ENCODE results near the gene RNASEH2A.

Gene RNASEH2A

DNA sequence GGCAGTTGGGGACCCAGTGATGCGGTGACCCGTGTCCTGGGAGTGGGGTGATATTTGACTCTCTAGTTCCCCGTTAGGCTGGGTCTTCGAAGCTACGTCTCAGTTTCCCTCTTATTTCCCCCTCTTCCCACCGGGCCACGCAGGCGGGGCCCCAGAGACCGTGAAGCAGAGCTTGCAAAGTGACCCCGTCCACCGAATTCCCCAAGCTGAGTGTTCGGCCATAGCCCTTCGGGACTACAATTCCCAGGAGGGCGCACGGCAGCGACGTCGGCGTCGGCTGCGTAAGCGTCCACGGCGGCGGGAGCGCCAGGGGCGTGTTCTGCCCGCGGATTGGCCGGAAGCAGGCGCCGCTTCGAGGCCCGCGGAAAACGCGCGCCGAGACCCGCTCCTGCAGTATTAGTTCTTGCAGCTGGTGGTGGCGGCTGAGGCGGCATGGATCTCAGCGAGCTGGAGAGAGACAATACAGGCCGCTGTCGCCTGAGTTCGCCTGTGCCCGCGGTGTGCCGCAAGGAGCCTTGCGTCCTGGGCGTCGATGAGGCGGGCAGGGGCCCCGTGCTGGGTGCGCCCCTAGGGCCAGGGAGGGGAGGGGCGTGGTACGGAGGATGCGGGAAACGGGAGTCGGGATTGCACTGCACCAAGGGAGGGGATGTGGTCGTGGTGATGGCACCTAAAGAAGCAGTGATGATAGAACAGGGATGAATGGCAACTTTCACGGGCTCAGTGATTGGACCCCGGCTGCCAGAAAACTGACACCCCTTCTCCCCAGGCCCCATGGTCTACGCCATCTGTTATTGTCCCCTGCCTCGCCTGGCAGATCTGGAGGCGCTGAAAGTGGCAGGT, at the start of gene RNASEH2A:
TSS of gene RNASEH2A (plus strand) at position 343 of the 840 bp plus-strand sequence. CDS start at position 433, 90 bp downstream.
- DNase-seq, result peak; percentile 88

- DNase-seq, result peak; percentile 69
Observed at GRCh38 chr19:12757544-12758274, 48.7 kb upstream of the RNASEH2A start.

DNA sequence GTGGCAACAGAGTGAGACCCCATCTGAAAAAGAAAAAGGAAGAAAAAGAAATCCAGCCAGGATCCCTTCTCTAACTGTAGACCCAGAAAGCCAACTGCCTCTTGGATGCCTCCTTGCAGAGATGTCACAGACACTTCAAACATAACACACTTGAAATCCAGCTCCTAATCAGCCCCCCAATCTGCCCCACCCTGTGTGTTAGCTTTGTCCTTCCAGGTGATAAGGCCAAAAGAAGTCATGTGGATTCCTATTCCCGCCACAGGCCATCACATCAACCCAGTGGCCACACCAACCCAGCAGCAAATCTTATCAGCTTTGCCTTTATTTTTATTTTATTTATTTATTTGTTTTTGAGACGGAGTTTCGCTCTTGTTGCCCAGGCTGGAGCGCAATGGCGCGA, 46.7 kb upstream of the RNASEH2A start:
- DNase-seq, result no peak

GRCh38 chr19:12763100-12763499, 43.3 kb upstream of the RNASEH2A start:
- DNase-seq, result no peak

DNA sequence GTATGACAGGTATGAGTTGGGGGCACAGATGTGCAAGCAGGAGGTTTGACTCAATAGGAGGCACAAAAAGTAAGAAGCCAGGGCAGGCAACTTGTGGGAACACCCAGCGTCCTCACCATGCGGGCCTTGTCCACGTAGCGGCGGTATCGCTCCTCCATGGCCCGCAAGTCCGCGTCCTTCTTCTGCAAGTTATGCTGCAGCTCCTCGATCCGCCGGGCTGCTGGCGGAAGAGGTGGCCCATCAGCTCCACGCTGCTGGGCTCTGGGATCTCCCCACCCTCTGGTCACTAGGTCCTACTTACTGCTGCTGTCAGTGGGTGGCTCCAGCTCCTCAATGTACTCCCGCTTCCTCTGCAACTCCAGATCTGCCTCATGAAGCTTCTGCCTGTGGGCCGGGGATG, 41.7 kb upstream of the RNASEH2A start:
- no peak for DNase-seq

DNA sequence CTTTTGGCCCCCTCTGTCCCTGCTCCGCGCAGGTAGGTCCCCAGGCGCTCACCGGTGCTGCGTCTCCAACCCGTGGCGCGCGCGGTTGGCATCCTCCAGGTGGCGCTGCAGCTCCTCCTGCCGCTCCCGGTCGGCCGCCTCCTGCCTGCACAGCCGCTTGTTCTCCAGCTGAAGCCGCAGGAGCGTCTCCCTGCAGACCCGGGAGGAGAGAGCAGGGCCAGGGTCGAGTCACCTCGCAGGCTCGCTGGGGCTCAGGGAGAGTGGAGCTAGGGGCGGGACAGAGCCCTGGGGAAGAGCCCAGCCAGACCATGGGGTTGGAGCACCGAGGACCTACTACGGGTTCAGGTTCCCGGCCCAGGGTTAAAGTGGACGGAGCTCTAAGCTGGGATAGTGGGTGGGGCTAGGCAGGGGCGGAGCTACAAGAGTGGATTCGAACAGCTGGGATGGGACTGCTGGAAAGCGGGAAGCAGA, 40.3 kb upstream of the RNASEH2A start:
- peak; percentile 84 for DNase-seq

GRCh38 chr19:12767150-12767549, 39.2 kb upstream of the RNASEH2A start:
- no peak for DNase-seq

DNA sequence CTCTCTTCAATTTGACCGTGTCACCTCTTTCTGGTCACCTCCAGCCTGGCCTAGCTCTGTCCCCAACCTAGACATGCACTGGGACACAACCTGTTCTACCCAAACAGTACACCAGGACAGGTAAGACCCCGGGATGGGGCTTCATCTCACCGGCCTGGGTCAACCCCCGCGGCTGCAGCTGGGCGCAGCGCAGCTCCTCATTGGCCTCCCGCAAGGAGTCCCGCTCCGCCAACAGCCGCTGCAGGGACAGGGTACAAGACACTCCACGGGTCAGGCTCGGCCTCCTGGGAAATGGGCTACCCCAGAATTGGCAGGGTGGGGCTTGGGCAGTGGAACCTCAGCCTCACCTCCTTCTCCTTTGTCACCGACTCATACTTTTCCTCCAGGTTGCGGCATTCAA, 38.7 kb upstream of the RNASEH2A start:
- no peak for DNase-seq

GRCh38 chr19:12769689-12770088, 36.7 kb upstream of the RNASEH2A start:
- peak; percentile 76 to 79 for DNase-seq

GRCh38 chr19:12770922-12771321, 35.5 kb upstream of the RNASEH2A start:
- DNase-seq, result no peak

DNA sequence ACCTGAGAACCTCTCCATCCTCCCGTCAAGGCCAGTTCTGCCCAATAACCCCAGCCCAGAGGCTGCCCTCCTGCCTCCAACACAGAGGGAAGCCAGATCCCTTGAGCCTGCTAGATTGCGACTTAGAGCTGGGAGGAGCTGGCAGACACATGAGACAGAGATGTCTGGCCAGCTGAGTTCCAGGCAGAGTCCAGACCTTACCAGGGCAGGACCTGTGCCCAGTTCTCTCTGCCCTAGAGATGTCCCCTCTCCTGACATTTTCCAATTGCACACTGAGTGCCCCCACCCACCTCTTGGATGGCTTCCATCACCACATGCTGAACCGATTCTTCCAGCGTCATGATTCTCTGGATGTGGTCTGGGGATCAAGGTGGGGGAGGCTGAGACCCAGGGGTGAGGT, 34.1 kb upstream of the RNASEH2A start:
- no peak for DNase-seq

- DNase-seq, result no peak
Observed at GRCh38 chr19:12773571-12773970, 32.8 kb upstream of the RNASEH2A start.

DNA sequence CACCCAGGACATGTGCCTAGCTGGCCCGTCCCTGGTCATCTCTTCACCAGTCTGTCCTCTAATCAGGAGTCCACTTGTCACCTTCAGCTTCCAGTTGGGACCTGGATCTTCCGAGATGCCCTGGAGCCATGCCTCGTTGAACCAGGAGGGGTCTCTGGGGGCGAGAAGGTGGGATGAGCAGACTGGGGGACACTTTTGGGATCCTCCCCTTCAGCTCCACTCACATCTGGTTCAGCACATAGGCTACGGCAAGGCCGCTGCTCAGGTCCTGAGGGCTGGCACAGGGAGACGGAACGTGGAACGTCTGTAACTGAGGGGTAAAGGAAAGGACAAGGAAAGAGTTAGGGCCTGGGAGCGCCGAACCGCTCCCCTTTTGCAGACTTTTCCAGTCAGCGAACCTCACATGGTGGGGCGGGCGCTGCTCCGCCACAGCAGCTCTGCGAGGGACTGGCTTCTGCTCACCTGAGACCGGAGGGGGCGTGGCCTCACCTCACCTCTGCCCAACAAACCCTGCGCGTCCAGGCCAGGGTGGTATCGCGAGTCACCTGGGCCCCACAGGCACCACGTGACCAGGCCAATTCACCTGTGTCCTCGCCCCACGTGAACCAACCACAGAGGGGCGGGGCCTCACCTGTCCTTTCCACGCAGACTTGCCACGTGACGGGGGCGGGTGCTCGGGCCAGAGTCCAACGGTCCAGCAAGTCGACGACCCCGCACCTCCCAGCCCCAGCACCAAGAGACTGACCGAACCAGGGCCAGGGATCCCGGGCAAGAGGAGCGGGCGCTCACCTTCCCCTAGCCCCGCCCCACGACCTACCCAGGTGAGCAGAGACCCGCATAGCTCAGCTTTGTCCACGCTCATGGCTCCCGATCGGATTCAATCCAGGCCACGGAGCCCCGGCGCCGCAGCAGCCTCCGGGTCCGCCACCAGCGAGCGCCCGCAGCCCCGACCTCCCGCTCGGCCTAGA, 31.5 kb upstream of the RNASEH2A start, which contains the start of gene HOOK2:
TSS of gene HOOK2 (minus strand) at position 965 of the 968 bp plus-strand sequence. CDS start at position 862, 103 bp downstream.
- DNase-seq, result peak; percentile 70 to 73

DNA sequence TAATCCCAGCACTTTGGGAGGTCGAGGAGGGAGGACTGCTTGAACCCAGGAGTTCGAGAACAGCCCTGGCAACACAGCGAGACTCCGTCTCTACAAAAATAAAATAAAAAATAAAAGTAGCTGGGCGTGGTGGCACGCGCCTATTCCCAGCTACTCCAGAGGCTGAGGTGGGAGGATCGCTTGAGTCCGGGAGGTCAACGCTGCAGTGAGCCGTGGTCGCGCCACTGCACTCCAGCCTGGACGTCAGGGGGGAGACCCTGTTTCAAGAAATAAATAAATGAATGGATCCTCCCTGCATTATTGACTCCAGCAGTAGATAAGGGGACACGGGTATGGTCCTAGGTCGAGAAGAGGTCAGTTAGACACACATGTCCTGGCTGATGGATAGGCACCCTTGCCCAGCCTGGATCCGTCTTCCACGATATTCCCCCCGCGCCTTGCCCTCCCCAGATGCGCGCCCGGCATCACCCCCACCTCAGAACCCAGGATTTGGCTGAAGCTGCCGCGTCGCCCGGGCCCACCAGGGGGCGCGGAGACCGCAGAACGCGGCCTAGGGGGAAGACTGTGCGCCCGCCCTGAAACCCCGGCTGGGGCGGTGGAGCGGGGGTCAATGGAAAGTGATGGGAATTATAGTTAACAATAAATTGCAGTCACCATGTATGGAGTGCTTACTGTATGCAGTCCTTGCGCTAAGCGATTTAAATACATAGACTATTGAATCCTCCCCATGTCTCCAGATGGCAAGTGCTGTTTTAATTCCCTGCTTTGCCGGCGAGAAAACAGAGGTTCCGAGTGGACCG, 29.0 kb upstream of the RNASEH2A start:
- DNase-seq, result peak; percentile 82 to 85

DNA sequence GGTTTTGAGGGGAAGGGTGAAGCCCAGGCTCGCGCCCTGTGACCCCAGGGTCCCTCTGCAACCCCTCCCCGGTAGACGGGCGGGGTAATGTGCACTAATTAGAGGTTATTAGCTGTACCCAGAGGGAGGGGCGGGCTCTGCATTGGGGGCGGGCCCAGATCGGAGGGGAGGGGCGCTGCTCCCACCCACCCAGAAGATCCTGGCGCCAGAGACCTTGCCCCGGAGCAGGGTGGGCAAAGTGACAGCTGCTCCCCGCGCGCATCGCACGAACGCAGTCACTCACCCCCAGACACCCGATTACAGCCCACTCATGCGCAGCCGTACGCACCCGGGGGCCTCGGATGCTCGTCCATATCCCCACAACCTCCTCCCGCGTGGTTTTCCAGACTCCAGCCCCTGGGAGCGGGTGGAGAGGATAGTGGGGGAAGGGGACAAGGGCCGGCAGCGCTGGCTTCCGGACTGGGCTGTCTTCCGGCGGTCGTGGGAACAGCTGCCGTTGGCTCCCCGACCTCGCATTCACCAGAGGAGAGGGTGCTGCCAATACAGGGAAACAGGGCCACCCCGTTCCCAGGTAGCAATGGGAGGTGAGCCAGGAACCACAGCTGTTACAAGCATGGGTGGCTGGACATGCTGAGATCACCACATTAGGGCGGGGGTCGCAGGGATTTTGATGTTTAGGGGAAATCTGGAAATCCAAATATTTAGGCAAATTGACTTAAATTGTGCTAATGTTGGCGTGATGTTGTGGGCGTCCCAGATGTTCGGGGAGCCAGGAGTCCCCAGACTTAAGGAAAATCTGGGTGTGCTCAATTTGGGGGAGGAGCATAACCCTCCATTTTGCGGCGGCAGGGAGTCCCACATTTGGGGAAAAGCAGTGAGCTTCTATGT, 28.1 kb upstream of the RNASEH2A start:
- DNase-seq, result peak; percentile 53 to 70

DNA sequence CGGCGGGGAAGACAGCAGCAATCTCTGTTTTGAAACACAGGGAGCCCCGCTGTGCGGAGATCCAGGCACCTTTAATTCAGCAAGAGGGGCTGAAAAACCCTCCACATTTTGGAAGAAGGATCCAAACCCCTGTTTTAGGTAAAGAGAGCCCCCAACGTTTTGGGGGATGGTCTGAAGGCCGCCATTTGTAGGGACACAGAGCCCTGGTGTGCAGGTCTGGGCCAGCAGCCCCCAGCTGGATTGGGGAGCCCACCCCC, 27.6 kb upstream of the RNASEH2A start:
- DNase-seq, result no peak

DNA sequence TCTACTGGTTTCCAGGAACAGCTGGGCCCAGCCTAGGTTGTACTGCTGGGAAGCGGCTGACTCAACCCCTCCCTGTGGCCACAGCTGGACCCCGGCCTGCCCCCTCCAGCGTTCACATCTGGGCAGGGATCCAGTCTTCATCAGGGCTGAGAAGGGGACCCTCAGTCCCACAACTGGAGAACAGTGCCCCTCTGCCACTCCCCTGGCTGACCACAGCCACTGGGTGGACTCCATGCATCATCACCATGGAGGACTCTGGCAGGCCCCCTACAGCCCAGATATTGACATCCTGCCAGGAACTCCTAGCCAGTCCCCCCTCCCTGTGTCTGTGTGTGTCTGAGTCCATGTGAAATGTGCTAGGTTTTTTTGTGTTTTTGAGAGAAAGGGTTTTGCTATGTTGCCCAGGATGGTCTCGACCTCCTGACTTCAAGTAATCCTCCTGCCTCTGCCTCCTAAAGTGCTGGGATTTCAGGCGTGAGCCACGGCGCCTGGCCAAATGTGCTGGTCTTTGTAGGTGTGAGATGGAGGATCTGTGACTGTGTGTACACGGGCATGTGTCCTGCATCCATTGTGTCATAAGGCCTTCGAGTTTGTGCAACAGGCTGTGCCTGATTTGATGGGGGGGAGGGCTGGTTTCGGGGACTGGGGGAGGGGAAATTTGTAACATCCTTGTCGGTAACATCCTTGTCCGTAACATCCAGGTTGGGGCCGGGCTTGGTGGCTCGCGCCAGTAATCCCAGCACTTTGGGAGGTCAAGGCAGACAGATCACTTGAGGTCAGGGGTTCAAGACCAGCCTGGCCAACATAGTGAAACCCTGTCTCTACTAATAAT, 27.0 kb upstream of the RNASEH2A start:
- no peak for DNase-seq

DNA sequence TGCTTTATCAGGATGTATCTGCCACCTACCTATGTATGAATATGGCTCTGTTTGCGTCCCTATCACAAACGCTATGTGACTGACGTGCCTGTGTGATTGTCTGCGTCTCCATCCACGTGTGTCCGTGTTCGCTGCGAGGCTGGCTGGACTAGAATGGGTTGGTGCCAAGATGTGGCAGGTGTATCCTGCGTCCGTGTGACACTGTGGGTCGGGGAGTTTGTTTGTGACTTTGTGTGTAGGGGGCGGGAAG, 24.3 kb upstream of the RNASEH2A start:
- DNase-seq, result no peak

GRCh38 chr19:12782424-12783290, 23.7 kb upstream of the RNASEH2A start:
- peak; percentile 94 to 97 for DNase-seq

Data from CD4-positive, alpha-beta T cell treated with Interleukin-1 beta for 1 hour (primary cell).